OCI-M2 (cell line): ENCODE data around the gene LRRC8D.

Experiments
- DNase-seq: peaks from one replicate; lab custom pipeline; 2025; ENCODE audit not compliant: unreplicated experiment; lab: John Stamatoyannopoulos, UW

The LRRC8D gene

GRCh38 chr1:89890085-89890752 is 69.4 kb downstream of the LRRC8D start:
- DNase-seq = no peak

- no peak for DNase-seq
Observed at GRCh38 chr1:89892816-89893215, 72.0 kb downstream of the LRRC8D start.

GRCh38 chr1:89894210-89895201 is 73.7 kb downstream of the LRRC8D start:
- no peak for DNase-seq

- DNase-seq = peak; percentile 48
Observed at GRCh38 chr1:89896105-89896942, 75.5 kb downstream of the LRRC8D start.

GRCh38 chr1:89897347-89898133 is 76.7 kb downstream of the LRRC8D start:
- DNase-seq = no peak

GRCh38 chr1:89898150-89898549 is 77.3 kb downstream of the LRRC8D start:
- no peak for DNase-seq

GRCh38 chr1:89898695-89899470 is 78.1 kb downstream of the LRRC8D start:
- no peak for DNase-seq

- DNase-seq = no peak
Observed at GRCh38 chr1:89900323-89900722, 79.5 kb downstream of the LRRC8D start.

- DNase-seq = no peak
Observed at GRCh38 chr1:89900791-89901708, 80.2 kb downstream of the LRRC8D start.

GRCh38 chr1:89901957-89902669 is 81.3 kb downstream of the LRRC8D start:
- peak; percentile 88 for DNase-seq

- DNase-seq = no peak
Observed at GRCh38 chr1:89903550-89903949, 82.7 kb downstream of the LRRC8D start.

GRCh38 chr1:89904219-89904980 is 83.6 kb downstream of the LRRC8D start:
- no peak for DNase-seq

GRCh38 chr1:89905395-89906058 is 84.7 kb downstream of the LRRC8D start:
- no peak for DNase-seq

GRCh38 chr1:89906088-89906487 is 85.3 kb downstream of the LRRC8D start:
- no peak for DNase-seq

- DNase-seq = no peak
Observed at GRCh38 chr1:89907727-89908212, 86.9 kb downstream of the LRRC8D start.

GRCh38 chr1:89908273-89908671 is 87.4 kb downstream of the LRRC8D start:
- no peak for DNase-seq
